HG02678 (cell line): ENCODE data around the gene NUCB1.

Source experiments
- ATAC-seq: cut with Tn5 transposase; IDR thresholded peaks from one replicate; pipeline ENCODE4 v1.9.1; 2021; ENCODE audit warnings: mild to moderate bottlenecking, moderate library complexity; ENCODE audit not compliant: unreplicated experiment

The NUCB1 gene

GRCh38 chr19:48928164-48929025 lies 28.3 kb downstream of the NUCB1 start:
- ATAC-seq = no peak

- ATAC-seq = no peak
Measured at GRCh38 chr19:48933382-48933932, 33.3 kb downstream of the NUCB1 start, which contains the start of gene DHDH. DHDH (plus strand) TSS chr19:48933699; CDS start chr19:48933722, 23 bp downstream.

GRCh38 chr19:48934837-48935236 lies 34.7 kb downstream of the NUCB1 start:
- no peak for ATAC-seq

- ATAC-seq = no peak
Measured at GRCh38 chr19:48935864-48936263, 35.8 kb downstream of the NUCB1 start.

GRCh38 chr19:48938256-48938655 lies 38.1 kb downstream of the NUCB1 start:
- ATAC-seq = no peak

GRCh38 chr19:48940902-48941301 lies 40.8 kb downstream of the NUCB1 start:
- no peak for ATAC-seq

GRCh38 chr19:48943081-48943480 lies 43.0 kb downstream of the NUCB1 start:
- no peak for ATAC-seq

- ATAC-seq = no peak
Measured at GRCh38 chr19:48945415-48945814, 45.3 kb downstream of the NUCB1 start.

- no peak for ATAC-seq
Measured at GRCh38 chr19:48945817-48946216, 45.7 kb downstream of the NUCB1 start.

- no peak for ATAC-seq
Measured at GRCh38 chr19:48946463-48947257, 46.5 kb downstream of the NUCB1 start.

- no peak for ATAC-seq
Measured at GRCh38 chr19:48947258-48947542, 47.1 kb downstream of the NUCB1 start.

- ATAC-seq = no peak
Measured at GRCh38 chr19:48950159-48950558, 50.0 kb downstream of the NUCB1 start.

GRCh38 chr19:48950830-48951519 lies 50.9 kb downstream of the NUCB1 start:
- ATAC-seq = no peak

GRCh38 chr19:48953141-48953540 lies 53.0 kb downstream of the NUCB1 start:
- no peak for ATAC-seq

- no peak for ATAC-seq
Measured at GRCh38 chr19:48953990-48954594, 54.0 kb downstream of the NUCB1 start.

- ATAC-seq = peak; percentile 91
Measured at GRCh38 chr19:48954595-48955307, 54.6 kb downstream of the NUCB1 start, which contains the start of gene BAX. BAX (plus strand) TSS chr19:48954875; CDS start chr19:48954929, 54 bp downstream.

- no peak for ATAC-seq
Measured at GRCh38 chr19:48955308-48955958, 55.3 kb downstream of the NUCB1 start.

- no peak for ATAC-seq
Measured at GRCh38 chr19:48958006-48958405, 57.9 kb downstream of the NUCB1 start.
